Right renal cortex interstitium (tissue), 3 donors: Measurements from ENCODE around the gene NID2. TPM values are rescaled to one million over a fixed set of nuclear protein-coding genes. Genes with fewer than 3 reads are reported as not detected.

ENCODE experiments used
- DNase-seq, 3 donors: peaks; one replicate each; pipeline ENCODE4 v3.0.0-alpha.2; 2013; ENCODE audit warnings: low read depth in 3 of 3, low spot score in 2 of 3
- polyA plus RNA-seq, 3 donors: library from polyadenylated mRNA; unstranded; fragments of 120-200 nt; gene quantifications; one replicate each; pipeline ENCODE4 v1.2.1, GENCODE V29; 2013; ENCODE audit not compliant: insufficient read length in 3 of 3

The NID2 gene
- 100 to 1,000 TPM; 109 to 129 (median 117) TPM for polyA plus RNA-seq

DNA sequence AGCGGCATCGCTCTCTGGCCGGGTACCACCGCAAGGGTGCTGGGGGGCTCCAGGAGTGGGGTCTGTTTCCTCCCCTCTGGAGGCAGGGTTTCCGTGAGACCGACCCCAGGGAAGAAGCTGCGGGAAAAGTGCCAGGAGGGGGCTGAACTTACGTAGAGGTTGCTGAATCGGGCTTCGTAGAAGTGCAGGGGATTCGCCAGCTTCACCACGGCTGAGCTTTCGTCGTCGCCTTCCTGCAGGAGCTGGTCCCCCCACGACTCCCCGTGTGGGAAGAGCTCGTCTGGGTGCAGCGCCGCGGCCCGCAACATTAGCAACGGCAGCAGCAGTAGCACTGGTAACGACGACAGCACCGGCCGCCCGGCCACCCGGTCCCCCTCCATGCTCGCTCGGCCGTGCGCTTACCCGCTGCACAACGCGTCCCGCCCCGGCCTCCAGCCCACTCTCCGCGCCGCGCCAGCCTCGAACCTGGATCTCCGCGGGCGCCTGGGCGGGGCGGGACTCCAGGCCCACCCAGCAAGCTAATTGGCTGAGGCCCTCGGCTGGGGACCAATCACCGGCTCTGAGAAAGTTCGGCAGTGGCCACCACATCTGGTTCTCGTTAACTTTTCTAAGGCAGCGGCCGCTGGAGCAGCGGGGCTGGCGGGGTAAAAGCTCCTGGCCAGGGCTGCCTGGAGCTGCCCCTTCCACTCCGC, at the start of gene NID2:
Gene NID2 (minus strand): TSS at position 445 of the 692 bp plus-strand sequence. CDS start 65 bp downstream, at position 380.
- DNase-seq: peak; percentile 75 to 82 (median 78)

GRCh38 chr14:52117111-52117832, 48.4 kb upstream of the NID2 start:
- no peak for DNase-seq

- no peak for DNase-seq
These were observed 46.4 kb upstream of the NID2 start for GRCh38 chr14:52115286-52115685.

GRCh38 chr14:52112336-52113018, 43.6 kb upstream of the NID2 start:
- DNase-seq: no peak

GRCh38 chr14:52111583-52111982, 42.7 kb upstream of the NID2 start:
- DNase-seq: no peak

DNA sequence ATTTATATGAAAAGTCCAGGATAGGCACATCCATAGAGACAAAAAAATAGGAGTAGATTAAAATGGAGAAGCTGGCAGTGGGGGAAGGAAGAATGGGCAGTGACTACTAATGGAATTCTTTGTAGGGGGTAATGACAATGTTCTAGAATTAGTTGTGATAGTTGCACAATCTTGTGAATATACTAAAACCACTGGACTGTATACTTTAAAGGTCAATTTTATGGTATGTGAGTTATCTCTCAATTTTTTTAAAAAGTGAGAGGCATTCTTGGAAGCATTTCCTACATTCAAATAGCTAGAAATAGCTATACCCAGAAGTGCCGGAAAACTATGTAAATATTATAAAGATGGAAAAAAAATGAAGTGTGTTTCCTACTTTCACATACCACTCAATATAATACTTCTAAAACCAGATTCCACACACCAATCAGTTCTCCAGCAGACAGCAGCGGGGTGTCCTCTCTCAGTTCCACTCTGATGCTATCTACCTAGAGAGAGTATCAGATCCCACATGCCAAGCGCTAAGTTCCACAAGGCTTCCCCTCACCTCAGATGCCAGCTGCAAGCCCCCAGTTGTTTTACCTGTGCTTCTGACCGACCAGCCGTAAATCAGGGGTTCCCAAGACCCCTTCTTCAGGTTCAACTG, 41.7 kb upstream of the NID2 start:
- DNase-seq: no peak

GRCh38 chr14:52108823-52109222, 40.0 kb upstream of the NID2 start:
- DNase-seq: no peak

GRCh38 chr14:52106840-52107239, 38.0 kb upstream of the NID2 start:
- DNase-seq: no peak

- no peak for DNase-seq
These were observed 34.6 kb upstream of the NID2 start for GRCh38 chr14:52103416-52103815.

GRCh38 chr14:52095794-52096193, 26.9 kb upstream of the NID2 start:
- DNase-seq: no peak

DNA sequence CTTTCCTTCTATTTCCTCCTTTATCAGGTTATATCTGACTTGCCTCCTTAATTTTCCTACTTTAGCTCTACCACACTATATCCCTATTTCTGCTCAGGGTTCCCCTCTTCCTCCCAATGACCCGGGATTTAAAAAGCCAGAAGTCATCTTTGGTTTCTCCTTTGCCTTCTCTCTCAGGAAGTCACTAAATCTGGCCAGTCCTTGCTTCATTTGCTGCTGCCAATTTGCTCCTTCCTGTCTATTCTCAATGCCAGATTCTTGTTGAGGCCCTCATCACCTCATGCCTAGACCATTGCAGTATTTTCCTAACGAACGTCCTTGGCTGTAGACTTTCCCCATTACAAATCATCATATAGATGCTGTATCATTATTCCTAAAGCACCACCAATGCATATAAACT, 26.5 kb upstream of the NID2 start:
- DNase-seq: no peak

DNA sequence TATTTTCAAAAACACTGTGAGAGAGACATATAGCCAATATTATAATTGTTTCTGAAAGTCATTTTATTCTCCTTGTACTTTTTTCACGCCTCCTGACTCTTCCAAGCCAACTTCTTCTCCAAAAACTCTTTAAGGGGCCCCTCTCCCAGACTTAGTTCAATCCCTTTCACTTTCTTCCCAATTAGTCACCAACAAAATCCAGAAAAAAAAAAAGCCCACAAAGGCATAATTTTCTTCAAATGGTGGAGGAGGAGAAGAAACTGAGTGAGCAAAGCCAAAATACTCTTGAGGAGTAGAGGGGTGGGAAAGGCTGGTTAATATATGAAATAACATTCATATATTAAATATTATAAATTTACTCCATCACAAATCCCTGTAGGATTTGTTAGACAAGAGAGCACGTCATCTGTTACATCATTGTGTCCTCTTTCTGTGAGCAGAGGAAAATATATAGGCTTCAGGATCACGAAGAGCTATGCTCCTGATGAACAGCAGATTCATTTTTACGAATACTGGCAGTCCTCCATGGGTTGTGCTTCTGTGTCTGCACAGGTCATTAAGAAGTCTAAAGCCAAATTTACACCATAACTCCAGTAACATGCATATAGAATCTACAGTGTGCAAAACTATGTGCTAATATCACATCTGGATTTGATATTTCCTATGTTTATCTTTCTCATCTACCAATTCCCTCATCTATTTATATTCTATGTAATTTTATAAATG, 25.9 kb upstream of the NID2 start:
- no peak for DNase-seq

GRCh38 chr14:52091928-52092327, 23.1 kb upstream of the NID2 start:
- no peak for DNase-seq

- DNase-seq: no peak
These were observed 22.1 kb upstream of the NID2 start for GRCh38 chr14:52090936-52091335.

DNA sequence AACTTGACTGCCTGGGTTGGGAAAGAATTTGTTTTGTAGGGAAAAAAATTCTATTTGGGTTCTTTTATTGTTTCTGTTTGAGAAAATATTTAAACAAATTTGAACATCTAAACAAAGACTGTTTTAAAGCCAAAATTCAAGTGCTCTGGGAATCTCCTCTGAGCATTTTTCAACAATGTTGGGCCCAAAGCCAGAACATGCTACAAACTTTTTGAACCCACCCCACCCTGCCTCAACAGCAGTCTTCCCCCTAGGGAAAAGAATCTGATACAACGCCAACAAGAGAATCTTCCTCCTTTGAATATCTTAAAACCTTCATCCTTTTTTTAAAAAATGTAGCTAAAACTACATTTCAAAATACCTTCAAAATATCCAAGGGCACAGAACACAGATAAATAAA, 20.4 kb upstream of the NID2 start:
- DNase-seq: no peak

DNA sequence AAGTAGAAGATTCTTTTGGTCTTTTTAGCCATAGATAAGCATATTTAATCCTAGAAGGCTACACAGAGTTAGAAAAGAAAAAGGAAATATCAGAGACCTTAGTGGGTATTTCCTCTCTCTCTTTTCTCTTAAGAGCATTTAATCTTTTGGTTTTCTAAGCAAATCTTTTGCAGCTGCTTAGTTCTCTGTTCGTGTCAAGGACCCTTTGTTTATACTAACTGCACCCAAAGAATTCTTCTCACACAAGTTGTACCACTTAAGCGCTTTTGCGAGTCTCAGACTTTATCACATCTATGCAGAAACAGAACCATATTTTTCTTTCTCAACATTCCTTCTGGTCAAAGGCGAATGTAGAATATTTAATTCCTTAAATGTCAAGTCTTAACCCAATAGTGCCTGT, 17.9 kb upstream of the NID2 start:
- DNase-seq: no peak

- no peak for DNase-seq
These were observed 14.0 kb upstream of the NID2 start for GRCh38 chr14:52082903-52083302.

DNA sequence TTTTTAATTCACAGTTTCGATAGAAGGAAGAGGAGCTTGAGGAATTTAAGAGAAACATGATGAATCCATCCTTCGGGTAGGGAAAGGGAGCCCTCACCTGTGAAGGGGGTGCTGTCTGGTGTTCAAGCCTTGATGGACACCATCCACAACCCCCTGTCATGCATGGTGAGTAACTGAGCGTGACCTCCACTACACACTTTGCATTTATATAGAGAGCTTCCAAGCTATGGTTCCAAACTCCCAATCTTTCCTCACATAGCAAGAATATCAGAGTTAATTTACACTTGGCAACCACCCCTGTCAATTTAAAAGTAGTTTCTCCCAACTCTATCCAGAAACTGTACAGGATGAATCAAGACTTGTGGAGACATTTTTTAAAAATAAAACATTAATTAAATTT, 13.1 kb upstream of the NID2 start:
- DNase-seq: no peak

DNA sequence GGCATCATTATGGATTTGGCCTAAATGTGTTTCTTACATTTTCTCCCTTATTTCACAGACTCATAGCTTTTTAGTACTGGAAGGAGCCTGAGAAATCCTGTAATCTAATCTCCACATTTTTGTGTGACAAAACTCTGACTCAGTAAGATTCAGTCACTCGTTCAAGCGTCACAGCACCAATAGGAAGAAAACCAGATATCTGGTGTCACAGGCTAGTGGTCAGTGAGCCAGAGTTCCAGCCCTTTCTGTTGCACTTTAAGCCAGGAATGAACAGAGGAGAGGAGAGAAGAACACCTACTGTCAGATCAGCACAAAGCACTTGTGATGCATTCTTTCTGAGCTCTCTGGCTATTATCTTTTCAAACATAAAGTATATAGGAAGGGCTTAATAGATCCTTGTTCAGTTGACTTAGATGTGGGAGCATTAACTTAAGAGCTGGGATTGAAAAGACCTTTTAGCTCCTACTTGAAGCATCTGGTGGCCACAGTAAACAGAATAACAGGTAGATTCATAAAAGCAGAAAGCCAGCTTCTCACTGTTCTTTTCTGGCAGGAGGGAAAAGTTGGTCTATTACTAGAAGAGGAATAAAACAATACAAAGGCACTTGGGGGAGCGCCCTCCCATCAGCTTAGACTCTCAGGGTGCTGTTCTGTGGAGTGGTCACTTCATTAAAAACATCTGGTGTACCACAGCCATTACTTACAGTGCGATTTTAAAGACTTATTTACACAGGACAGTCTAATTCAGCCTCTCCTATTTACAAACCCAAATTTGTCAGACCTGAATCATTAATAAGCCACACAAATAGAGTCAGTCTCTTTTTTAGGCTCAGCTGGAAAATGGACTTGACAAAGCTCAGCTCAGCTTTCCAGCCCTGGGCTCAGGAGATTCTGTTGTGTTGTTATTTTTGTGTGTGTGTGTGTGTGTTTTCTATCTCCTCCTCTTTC, 12.2 kb upstream of the NID2 start:
- peak in 1 of 3 donors; percentile 44 for DNase-seq
